Adrenal gland (tissue), 12 donors: ENCODE data around the gene HOPX. TPM values are rescaled to one million over a fixed set of nuclear protein-coding genes. Genes with fewer than 3 reads are reported as not detected.

Source experiments
- DNase-seq, 7 donors: peaks; one replicate each; pipeline ENCODE4 v3.0.0-alpha.2; 2019 to 2020
- H3K27ac ChIP-seq, 5 donors: fragments of 200-600 bp; sonication (generic) in 4 of 5; 1 replicate in 3 of 5; 2 replicates in 2 of 5; pipeline versions ENCODE4 v1.5.1 to v1.8.0; 2016 to 2020; ENCODE audit warnings: mild to moderate bottlenecking in 1 of 5
- H3K27me3 ChIP-seq: fragments of 200-600 bp; 2 replicates; pipeline ENCODE4 v1.8.0; 2021
- H3K36me3 ChIP-seq, 2 donors: fragments of 200-600 bp; replicated peaks in 1 of 2; 1 replicate in 1 of 2; 2 replicates in 1 of 2; pipeline versions ENCODE4 v1.5.1 to v1.8.0; 2018 to 2022
- H3K4me1 ChIP-seq, 2 donors: fragments of 200-600 bp; replicated peaks in 1 of 2; 1 replicate in 1 of 2; 2 replicates in 1 of 2; pipeline versions ENCODE4 v1.5.1 to v1.8.0; 2018 to 2021
- H3K4me3 ChIP-seq, 4 donors: fragments of 200-600 bp; sonication (generic) in 3 of 4; one replicate each; pipeline ENCODE4 v1.5.1; 2016 to 2018
- H3K9me3 ChIP-seq, 3 donors: fragments of 200-600 bp; sonication (generic) in 1 of 3; replicated peaks in 1 of 3; 1 replicate in 2 of 3; 2 replicates in 1 of 3; pipeline versions ENCODE4 v1.5.1 to v1.8.0; 2016 to 2021
- POLR2A ChIP-seq, 2 donors: fragments of 450-650 bp; IDR thresholded peaks; one replicate each; pipeline ENCODE4 v1.6.1; 2017; ENCODE audit warnings: antibody characterized with exemption in 2 of 2, mild to moderate bottlenecking in 2 of 2, moderate library complexity in 1 of 2
- WGBS, 4 donors: extraction: QIAGEN DNeasy Blood & Tissue Kit in 2 of 4; methylation state at CpG; one replicate each; pipeline versions ENCODE4 v1.1.5 to v1.1.7; 2013 to 2017; 5-methylcytosine and 5-hydroxymethylcytosine counted together
- intact Hi-C, 2 donors: fragments of 100-400 bp; cut with DNase I; formaldehyde crosslinking; loops; one replicate each; pipeline versions ENCODE4 v1.14.1 to v1.15.0; 2022 to 2023
- polyA plus RNA-seq, 3 donors: library from polyadenylated mRNA; stranded (reverse); fragments of 200-250 nt in 2 of 3; fragments of 350-450 nt in 1 of 3; fragmentation: Illumina TruSeq in 1 of 3; extraction: RNeasy Lipid Tissue Mini Kit (QIAGEN cat#74804) in 1 of 3; gene quantifications; one replicate each; pipeline ENCODE4 v1.2.3, GENCODE V29; 2013 to 2014
- total RNA-seq, 9 donors: library from RNA; depleted of rRNA in 4 of 9; stranded (reverse); fragments of >200 nt in 4 of 9; fragments of 120-200 nt in 1 of 9; fragmentation: NEBNext Ultra II Directional in 1 of 9; extraction: Animal tissue kit (Norgen Biotek cat#: 25700) in 1 of 9; gene quantifications; one replicate each; pipeline versions ENCODE4 v1.1.0 to v1.2.4, GENCODE V29; 2013 to 2023
- TF ChIP-seq, protein P1 (sequence below), 6 experiments: fragments of 450-650 bp in 4 of 6; fragments of 200-600 bp in 2 of 6; sonication (generic) in 1 of 6; IDR thresholded peaks; 1 replicate in 5 of 6; 2 replicates in 1 of 6; pipeline versions ENCODE4 v1.5.1 to v1.8.0; 2016 to 2021; ENCODE audit warnings: antibody characterized with exemption in 6 of 6, mild to moderate bottlenecking in 2 of 6, moderate library complexity in 1 of 6
- donor health status: healthy with polysubstance abuse.
- donor health status: Bipolar disorder and iron deficiency.
- donor health status: DM: yes; HTN: yes; CAD: no.
- donor health status: DM: no; HTN: no; CAD: no.
- donor health status: DM: no; HTN: no; CAD: no.
- donor health status: DM: yes; HTN: yes; CAD: no.

Gene HOPX
- total and polyA plus RNA-seq, 12 donors = 6.4 to 79.5 (median 28.8) TPM

- DNase-seq = no peak
- TF ChIP-seq, protein P1, sequence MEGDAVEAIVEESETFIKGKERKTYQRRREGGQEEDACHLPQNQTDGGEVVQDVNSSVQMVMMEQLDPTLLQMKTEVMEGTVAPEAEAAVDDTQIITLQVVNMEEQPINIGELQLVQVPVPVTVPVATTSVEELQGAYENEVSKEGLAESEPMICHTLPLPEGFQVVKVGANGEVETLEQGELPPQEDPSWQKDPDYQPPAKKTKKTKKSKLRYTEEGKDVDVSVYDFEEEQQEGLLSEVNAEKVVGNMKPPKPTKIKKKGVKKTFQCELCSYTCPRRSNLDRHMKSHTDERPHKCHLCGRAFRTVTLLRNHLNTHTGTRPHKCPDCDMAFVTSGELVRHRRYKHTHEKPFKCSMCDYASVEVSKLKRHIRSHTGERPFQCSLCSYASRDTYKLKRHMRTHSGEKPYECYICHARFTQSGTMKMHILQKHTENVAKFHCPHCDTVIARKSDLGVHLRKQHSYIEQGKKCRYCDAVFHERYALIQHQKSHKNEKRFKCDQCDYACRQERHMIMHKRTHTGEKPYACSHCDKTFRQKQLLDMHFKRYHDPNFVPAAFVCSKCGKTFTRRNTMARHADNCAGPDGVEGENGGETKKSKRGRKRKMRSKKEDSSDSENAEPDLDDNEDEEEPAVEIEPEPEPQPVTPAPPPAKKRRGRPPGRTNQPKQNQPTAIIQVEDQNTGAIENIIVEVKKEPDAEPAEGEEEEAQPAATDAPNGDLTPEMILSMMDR (IDR thresholded peaks at IDR 0.05) = no peak
- TF ChIP-seq POLR2A (IDR thresholded peaks at IDR 0.05) = no peak
- H3K4me1 ChIP-seq = no peaks in the 10 kb centered on the region
- peaks cover 0 to 4% (median 0%) of the 10 kb centered on the region in 3 donors for H3K9me3 ChIP-seq
- 59 to 70% (median 60%) methylated on average over 1 of the region's 1 CpG for WGBS, 4 donors
- no peak overlapping the region for H3K4me3 ChIP-seq
- no peaks in the 10 kb centered on the region for H3K36me3 ChIP-seq
- no peak overlapping the region for H3K27ac ChIP-seq
- intact Hi-C loops = no loop called here
- no peaks in the 10 kb centered on the region for H3K27me3 ChIP-seq
Measured at GRCh38 chr4:56627375-56627774, 53.7 kb downstream of the HOPX start.

DNA sequence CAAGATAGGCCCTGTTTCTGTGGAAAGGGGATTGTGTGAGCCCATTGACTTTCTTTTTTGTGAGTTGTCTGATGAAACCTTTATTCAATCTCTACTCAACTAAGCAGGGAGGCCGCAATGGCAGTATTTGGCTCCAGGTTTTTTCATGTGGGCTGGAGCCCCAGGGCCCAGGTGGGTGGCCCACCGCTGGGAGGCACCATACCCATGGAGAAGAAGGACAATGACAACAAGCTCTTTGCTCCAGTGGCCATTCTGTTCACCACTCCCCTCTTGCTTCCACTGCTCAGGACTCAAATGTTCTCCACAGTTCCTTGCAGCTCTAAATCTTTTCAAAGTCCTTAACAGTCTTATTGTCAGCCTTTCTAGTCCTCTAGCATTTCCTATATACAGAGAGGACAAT lies 54.1 kb downstream of the HOPX start:
- H3K36me3 ChIP-seq = no peaks in the 10 kb centered on the region
- no peaks in the 10 kb centered on the region for H3K4me1 ChIP-seq
- H3K4me3 ChIP-seq = no peak overlapping the region
- no peak for DNase-seq
- TF ChIP-seq, protein P1 (IDR thresholded peaks at IDR 0.05) = no peak
- no peak for TF ChIP-seq POLR2A (IDR thresholded peaks at IDR 0.05)
- peaks cover 0 to 4% (median 0%) of the 10 kb centered on the region in 3 donors for H3K9me3 ChIP-seq
- intact Hi-C loops = no loop called here
- 82 to 92% (median 86%) methylated on average over 2 of the region's 2 CpGs for WGBS, 4 donors
- no peaks in the 10 kb centered on the region for H3K27me3 ChIP-seq
- H3K27ac ChIP-seq = no peak overlapping the region

- Histone ChIP-seq H3K4me1 (no peaks in the 10 kb centered on the region), H3K27ac (no peak overlapping the region), H3K4me3 (no peak overlapping the region), H3K36me3 (no peaks in the 10 kb centered on the region), H3K27me3 (no peaks in the 10 kb centered on the region), H3K9me3 (peaks cover 0 to 4% (median 0%) of the 10 kb centered on the region in 3 donors)
- intact Hi-C loops = no loop called here
- DNase-seq = no peak
- TF ChIP-seq, protein P1 (IDR thresholded peaks at IDR 0.05) = no peak
- TF ChIP-seq POLR2A (IDR thresholded peaks at IDR 0.05) = no peak
- WGBS, 4 donors = 73 to 90% (median 78%) methylated on average over 1 of the region's 1 CpG
Measured at GRCh38 chr4:56626420-56626819, 54.7 kb downstream of the HOPX start.

GRCh38 chr4:56622176-56622575 lies 58.9 kb downstream of the HOPX start:
- WGBS, 4 donors = 35 to 65% (median 47%) methylated on average over 1 of the region's 1 CpG
- intact Hi-C loops = no loop called here
- Histone ChIP-seq H3K27ac (no peak overlapping the region), H3K27me3 (no peaks in the 10 kb centered on the region), H3K4me1 (no peaks in the 10 kb centered on the region), H3K9me3 (peaks cover 0 to 4% (median 0%) of the 10 kb centered on the region in 3 donors), H3K36me3 (no peaks in the 10 kb centered on the region), H3K4me3 (no peak overlapping the region)
- no peak for TF ChIP-seq POLR2A (IDR thresholded peaks at IDR 0.05)
- TF ChIP-seq, protein P1 (IDR thresholded peaks at IDR 0.05) = no peak
- DNase-seq = no peak
